DOHH2 (cell line): ENCODE results near the gene BRD3.

Experiments
- H3F3A ChIP-seq: fragments of 200-600 bp; sonication (generic), shearing (Covaris generic); 2 replicates; pipeline ENCODE4 v1.6.0; 2016; ENCODE audit warnings: antibody characterized with exemption, mild to moderate bottlenecking; ENCODE audit not compliant: control insufficient read depth, insufficient read depth
- H3K27ac ChIP-seq: fragments of 200-600 bp; sonication (generic); 2 replicates; pipeline ENCODE4 v1.5.1; 2014; ENCODE audit warnings: low read depth, mild to moderate bottlenecking, low read length, moderate library complexity
- H3K27me3 ChIP-seq: fragments of 200-600 bp; sonication (generic); 2 replicates; pipeline ENCODE4 v1.6.1; 2014; ENCODE audit warnings: mild to moderate bottlenecking, low read length, mixed read lengths; ENCODE audit not compliant: control insufficient read depth
- H3K36me3 ChIP-seq: fragments of 200-600 bp; sonication (generic); 2 replicates; pipeline ENCODE4 v1.6.1; 2014; ENCODE audit warnings: mild to moderate bottlenecking, low read length, moderate library complexity, mixed read lengths; ENCODE audit not compliant: control insufficient read depth
- H3K4me1 ChIP-seq: fragments of 200-600 bp; sonication (generic); 2 replicates; pipeline ENCODE4 v1.6.1; 2014; ENCODE audit warnings: mild to moderate bottlenecking, low read length, mixed read lengths; ENCODE audit not compliant: control insufficient read depth
- H3K4me2 ChIP-seq: fragments of 200-600 bp; sonication (generic); 2 replicates; pipeline ENCODE4 v1.6.0; 2014; ENCODE audit warnings: mild to moderate bottlenecking, low read length, moderate library complexity
- H3K4me3 ChIP-seq: fragments of 200-600 bp; sonication (generic); 2 replicates; pipeline ENCODE4 v1.5.1; 2014; ENCODE audit warnings: mild to moderate bottlenecking, low read length, mixed read lengths
- H3K79me2 ChIP-seq: fragments of 200-600 bp; sonication (generic); 2 replicates; pipeline ENCODE4 v1.6.1; 2014; ENCODE audit warnings: mild to moderate bottlenecking, low read length, mixed read lengths; ENCODE audit not compliant: control insufficient read depth
- H3K9me2 ChIP-seq: fragments of 200-600 bp; sonication (generic); replicated peaks from 2 replicates; pipeline ENCODE4 v1.6.1; 2014; ENCODE audit warnings: mild to moderate bottlenecking, low read length, mixed read lengths; ENCODE audit not compliant: control insufficient read depth
- H3K9me3 ChIP-seq: fragments of 200-600 bp; sonication (generic); 2 replicates; pipeline ENCODE4 v1.6.1; 2014; ENCODE audit warnings: antibody characterized with exemption, low read length, mixed read lengths; ENCODE audit not compliant: control insufficient read depth, insufficient read depth
- H4K20me1 ChIP-seq: fragments of 200-600 bp; sonication (generic); 2 replicates; pipeline ENCODE4 v1.6.0; 2014; ENCODE audit warnings: low read depth, mild to moderate bottlenecking, antibody characterized with exemption, low read length, moderate library complexity; ENCODE audit not compliant: control insufficient read depth, insufficient read depth
- EZH2phosphoT487 ChIP-seq: fragments of 200-600 bp; sonication (generic); IDR thresholded peaks from 2 replicates; pipeline ENCODE4 v1.6.1; 2017; ENCODE audit warnings: borderline replicate concordance, mild to moderate bottlenecking, antibody characterized with exemption, low read length, moderate library complexity, mixed read lengths
- TF ChIP-seq, protein P1 (sequence below): fragments of 200-600 bp; sonication (generic); IDR thresholded peaks from one replicate; pipeline ENCODE4 v1.5.1; 2014; ENCODE audit warnings: antibody characterized with exemption, mild to moderate bottlenecking, low read depth, low read length; ENCODE audit not compliant: poor library complexity, severe bottlenecking

BRD3 gene

DNA sequence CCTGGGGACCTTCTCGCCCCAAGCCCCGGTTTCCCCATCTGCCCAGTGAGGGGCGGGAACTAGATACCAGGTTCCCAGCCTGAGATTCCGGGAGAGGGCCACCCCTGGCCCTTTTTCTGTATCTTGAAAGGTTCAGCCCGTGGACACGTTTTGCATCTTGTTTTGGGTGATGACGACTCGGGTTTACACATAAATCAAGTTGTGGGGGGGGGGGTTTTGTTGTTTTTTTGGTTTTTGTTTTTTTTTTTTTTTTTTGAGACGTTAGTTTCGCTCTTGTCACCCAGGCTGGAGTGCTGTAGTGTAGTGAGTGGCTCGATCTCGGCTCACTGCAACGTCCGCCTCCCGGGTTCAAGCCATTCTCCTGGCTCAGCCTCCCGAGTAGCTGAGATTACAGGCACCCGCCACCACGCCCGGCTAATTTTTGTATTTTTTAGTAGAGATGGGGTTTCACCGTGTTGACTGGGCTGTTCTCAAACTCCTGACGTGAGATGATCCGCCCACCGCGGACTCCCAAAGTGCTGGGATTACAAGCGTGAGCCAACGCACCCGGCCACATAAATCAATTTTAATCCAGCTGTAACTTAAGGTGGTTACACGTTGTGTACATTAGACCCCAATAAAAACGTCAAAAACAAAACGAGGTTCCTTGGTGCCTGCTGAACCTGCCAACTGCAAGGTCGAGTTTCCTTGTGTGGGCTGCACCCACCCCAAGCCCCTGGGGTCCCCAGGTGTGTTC is 1.1 kb upstream of the BRD3 start:
- TF ChIP-seq EZH2phosphoT487 = no peak
- TF ChIP-seq, protein P1, sequence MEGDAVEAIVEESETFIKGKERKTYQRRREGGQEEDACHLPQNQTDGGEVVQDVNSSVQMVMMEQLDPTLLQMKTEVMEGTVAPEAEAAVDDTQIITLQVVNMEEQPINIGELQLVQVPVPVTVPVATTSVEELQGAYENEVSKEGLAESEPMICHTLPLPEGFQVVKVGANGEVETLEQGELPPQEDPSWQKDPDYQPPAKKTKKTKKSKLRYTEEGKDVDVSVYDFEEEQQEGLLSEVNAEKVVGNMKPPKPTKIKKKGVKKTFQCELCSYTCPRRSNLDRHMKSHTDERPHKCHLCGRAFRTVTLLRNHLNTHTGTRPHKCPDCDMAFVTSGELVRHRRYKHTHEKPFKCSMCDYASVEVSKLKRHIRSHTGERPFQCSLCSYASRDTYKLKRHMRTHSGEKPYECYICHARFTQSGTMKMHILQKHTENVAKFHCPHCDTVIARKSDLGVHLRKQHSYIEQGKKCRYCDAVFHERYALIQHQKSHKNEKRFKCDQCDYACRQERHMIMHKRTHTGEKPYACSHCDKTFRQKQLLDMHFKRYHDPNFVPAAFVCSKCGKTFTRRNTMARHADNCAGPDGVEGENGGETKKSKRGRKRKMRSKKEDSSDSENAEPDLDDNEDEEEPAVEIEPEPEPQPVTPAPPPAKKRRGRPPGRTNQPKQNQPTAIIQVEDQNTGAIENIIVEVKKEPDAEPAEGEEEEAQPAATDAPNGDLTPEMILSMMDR = no peak
- no peak overlapping the region for H3K27ac ChIP-seq
- peaks cover 33% of the 10 kb centered on the region for H3K79me2 ChIP-seq
- H3K36me3 ChIP-seq = peaks cover 7% of the 10 kb centered on the region
- H3K4me3 ChIP-seq = peak overlapping the region; percentile 67
- H3F3A ChIP-seq = no peaks in the 10 kb centered on the region
- H3K9me3 ChIP-seq = no peaks in the 10 kb centered on the region
- peaks cover 20% of the 10 kb centered on the region for H3K4me1 ChIP-seq
- H3K9me2 ChIP-seq = no peaks in the 10 kb centered on the region
- H3K27me3 ChIP-seq = peaks cover 27% of the 10 kb centered on the region
- H3K4me2 ChIP-seq = peak overlapping the region; percentile 68
- H4K20me1 ChIP-seq = peaks cover 7% of the 10 kb centered on the region

DNA sequence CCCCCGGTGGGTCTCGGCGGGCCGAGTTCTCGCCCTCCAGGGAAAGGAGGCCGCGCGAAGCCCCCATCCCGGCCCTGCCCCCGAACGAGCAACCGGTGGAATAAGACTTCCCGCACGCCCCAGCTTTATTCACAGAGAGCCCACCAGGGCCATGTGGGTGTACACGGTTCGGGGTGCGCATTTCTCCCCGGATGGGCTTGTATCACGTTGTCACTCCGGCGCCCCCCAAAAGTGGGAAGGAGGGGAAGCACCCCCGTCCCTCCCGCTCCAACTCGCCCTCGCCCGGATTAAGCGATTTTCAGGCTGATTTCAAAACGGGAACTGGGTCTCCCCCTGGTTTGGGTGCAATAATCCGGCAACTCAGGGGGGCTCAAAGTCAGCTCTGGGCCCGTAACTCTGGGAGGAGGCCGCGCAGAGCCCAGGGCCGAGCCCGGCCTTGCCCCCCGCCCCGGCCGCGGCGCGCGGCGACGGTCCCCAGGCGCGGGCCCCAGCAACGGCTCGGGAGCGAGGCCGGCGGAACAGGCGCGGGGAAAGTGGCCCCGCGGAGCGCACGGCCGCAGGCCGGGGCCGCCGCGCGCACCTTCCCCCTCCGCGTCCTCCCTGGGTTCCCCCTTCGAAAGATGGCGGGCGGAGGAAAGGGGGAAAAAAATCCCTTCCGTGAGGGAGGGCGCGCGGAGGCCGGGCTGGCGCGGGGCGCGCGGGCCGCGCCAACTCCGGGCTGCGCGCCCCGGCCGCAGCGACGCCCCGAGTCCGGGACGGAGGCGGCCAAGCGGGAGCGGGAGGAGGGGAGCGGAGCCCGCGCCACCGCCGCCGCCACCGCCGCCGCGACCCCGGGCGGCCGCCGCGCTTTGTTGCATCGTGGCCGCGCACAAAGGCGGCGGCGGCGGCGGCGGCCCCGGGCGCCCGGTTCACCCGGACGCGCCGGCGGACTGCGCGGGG is 644 bp downstream of the BRD3 start:
- peaks cover 20% of the 10 kb centered on the region for H3K4me1 ChIP-seq
- peak overlapping the region; percentile 91 for H3K4me3 ChIP-seq
- H3K9me3 ChIP-seq = no peaks in the 10 kb centered on the region
- H4K20me1 ChIP-seq = peaks cover 7% of the 10 kb centered on the region
- H3K36me3 ChIP-seq = peaks cover 7% of the 10 kb centered on the region
- H3K4me2 ChIP-seq = peak overlapping the region; percentile 91
- peaks cover 27% of the 10 kb centered on the region for H3K27me3 ChIP-seq
- peak overlapping the region; percentile 56 for H3K27ac ChIP-seq
- no peaks in the 10 kb centered on the region for H3F3A ChIP-seq
- no peak for TF ChIP-seq EZH2phosphoT487
- TF ChIP-seq, protein P1 = no peak
- peaks cover 50% of the 10 kb centered on the region for H3K79me2 ChIP-seq
- H3K9me2 ChIP-seq = no peaks in the 10 kb centered on the region

DNA sequence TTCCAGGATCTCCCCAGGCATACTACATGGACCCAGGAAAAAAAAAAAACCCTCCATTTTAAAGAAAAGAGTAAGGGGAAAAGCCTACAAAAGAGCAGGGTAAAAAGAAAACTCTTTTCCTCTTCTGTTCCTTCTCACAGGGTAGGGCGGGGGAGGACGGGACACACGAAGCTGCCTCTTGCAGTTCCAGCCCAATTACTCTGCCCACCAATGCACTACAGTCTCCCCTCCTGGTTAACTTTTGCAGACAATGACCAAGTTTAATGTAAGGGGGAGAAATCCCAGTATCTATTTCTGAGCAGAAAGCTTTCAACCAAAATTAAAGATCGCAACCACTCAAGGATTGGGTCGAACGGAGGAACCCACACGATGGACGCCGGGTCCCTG is 1.3 kb downstream of the BRD3 start:
- peaks cover 57% of the 10 kb centered on the region for H3K79me2 ChIP-seq
- H3K4me2 ChIP-seq = peak overlapping the region; percentile 91
- no peaks in the 10 kb centered on the region for H3K9me2 ChIP-seq
- H3K4me1 ChIP-seq = peaks cover 24% of the 10 kb centered on the region
- peaks cover 7% of the 10 kb centered on the region for H4K20me1 ChIP-seq
- H3K4me3 ChIP-seq = peak overlapping the region; percentile 91
- no peaks in the 10 kb centered on the region for H3K9me3 ChIP-seq
- peaks cover 7% of the 10 kb centered on the region for H3K36me3 ChIP-seq
- TF ChIP-seq EZH2phosphoT487 = no peak
- TF ChIP-seq, protein P1 = no peak
- peaks cover 25% of the 10 kb centered on the region for H3K27me3 ChIP-seq
- no peaks in the 10 kb centered on the region for H3F3A ChIP-seq
- peak overlapping the region; percentile 56 for H3K27ac ChIP-seq
